Measurements from ENCODE around the gene SULT1E1. TPM values are rescaled to one million over a fixed set of nuclear protein-coding genes. Genes with fewer than 3 reads are reported as not detected.

Gene SULT1E1
- total RNA-seq, 6 experiments from 2014 or later: 5.1 to 22.3 (median 6.6) TPM

DNA sequence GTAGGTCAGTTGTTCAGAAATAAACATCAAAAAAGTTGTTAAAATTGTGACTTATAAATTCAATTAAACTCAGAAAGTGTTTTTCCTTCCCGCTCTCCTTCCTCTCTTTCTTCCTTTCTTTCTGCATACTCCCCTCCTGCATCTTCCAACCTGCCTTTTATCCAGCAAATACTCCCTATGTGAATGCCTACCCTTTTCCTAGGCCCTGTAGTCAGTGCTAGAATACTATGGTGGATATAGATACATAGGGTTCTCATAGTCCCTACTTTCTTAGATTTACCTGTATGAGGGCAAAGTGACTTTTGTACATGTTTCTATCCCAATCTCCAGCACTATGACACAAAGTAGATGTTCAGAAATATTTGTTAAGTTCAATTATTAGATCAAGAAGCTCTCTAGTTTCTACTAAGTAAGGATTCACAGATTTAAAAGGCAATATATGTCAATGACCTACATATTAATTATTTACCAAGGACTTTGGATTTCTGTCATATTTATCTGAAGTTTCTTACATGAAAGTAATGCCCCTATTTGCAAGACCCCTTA is 732 bp downstream of the SULT1E1 start:
- DNase-seq (no peak), ATAC-seq (peak; percentile 13 to 56 (median 30))
- peaks cover 0 to 45% (median 4%) of the 10 kb centered on the region in 4 donors for H3K4me1 ChIP-seq
- intact Hi-C loops (cut with DNase I): no loop called here
- no peaks in the 10 kb centered on the region for H3K36me3 ChIP-seq
- H3K27ac ChIP-seq: peak overlapping the region in 2 of 3 donors; percentile 52 to 61
- peak overlapping the region in 2 of 3 donors; percentile 10 to 37 for H3K4me3 ChIP-seq
- H3K9me3 ChIP-seq: no peaks in the 10 kb centered on the region
- TF ChIP-seq POLR2A (IDR thresholded peaks at IDR 0.05): no peak
- TF ChIP-seq, protein P1, sequence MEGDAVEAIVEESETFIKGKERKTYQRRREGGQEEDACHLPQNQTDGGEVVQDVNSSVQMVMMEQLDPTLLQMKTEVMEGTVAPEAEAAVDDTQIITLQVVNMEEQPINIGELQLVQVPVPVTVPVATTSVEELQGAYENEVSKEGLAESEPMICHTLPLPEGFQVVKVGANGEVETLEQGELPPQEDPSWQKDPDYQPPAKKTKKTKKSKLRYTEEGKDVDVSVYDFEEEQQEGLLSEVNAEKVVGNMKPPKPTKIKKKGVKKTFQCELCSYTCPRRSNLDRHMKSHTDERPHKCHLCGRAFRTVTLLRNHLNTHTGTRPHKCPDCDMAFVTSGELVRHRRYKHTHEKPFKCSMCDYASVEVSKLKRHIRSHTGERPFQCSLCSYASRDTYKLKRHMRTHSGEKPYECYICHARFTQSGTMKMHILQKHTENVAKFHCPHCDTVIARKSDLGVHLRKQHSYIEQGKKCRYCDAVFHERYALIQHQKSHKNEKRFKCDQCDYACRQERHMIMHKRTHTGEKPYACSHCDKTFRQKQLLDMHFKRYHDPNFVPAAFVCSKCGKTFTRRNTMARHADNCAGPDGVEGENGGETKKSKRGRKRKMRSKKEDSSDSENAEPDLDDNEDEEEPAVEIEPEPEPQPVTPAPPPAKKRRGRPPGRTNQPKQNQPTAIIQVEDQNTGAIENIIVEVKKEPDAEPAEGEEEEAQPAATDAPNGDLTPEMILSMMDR (IDR thresholded peaks at IDR 0.05): no peak
- whole genome bisulfite sequencing (ENCODE audit: insufficient coverage, low coverage, low lambda C conversion rate, missing lambda C conversion rate): 46% methylated on average over 1 of the region's 1 CpG
- no peaks in the 10 kb centered on the region for H3K27me3 ChIP-seq

DNA sequence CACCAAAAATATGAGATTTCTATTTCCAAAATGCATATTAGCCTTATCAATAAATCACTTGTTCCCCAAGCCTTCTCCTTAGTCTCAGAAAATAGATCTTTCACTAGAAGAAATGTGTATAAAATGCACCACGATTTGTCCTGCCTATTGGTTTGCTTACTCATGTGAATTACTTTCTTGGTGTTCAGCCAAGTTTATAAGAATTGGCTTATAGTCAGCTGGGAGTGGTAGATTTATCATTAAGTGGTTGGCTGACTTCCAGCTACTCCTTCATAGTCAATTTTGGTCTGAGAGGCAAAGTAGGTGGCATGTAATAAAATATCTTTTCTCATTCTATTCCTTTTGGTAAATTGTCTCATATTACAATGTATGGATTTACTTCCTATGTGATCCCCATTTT is 1.3 kb downstream of the SULT1E1 start:
- TF ChIP-seq, protein P1 (IDR thresholded peaks at IDR 0.05): no peak
- no peak for TF ChIP-seq POLR2A (IDR thresholded peaks at IDR 0.05)
- Histone ChIP-seq H3K4me1 (peaks cover 0 to 45% (median 4%) of the 10 kb centered on the region in 4 donors), H3K4me3 (peak overlapping the region in 2 of 3 donors; percentile 10 to 37), H3K36me3 (no peaks in the 10 kb centered on the region), H3K27ac (peak overlapping the region in 2 of 3 donors; percentile 52 to 61), H3K9me3 (no peaks in the 10 kb centered on the region), H3K27me3 (no peaks in the 10 kb centered on the region)
- no peak for DNase-seq
- intact Hi-C loops (cut with DNase I): no loop called here
- WGBS (ENCODE audit: insufficient coverage, low coverage, low lambda C conversion rate, missing lambda C conversion rate): 0% methylated on average over 1 of the region's 1 CpG
- ATAC-seq: peak; percentile 48 to 75 (median 64)

DNA sequence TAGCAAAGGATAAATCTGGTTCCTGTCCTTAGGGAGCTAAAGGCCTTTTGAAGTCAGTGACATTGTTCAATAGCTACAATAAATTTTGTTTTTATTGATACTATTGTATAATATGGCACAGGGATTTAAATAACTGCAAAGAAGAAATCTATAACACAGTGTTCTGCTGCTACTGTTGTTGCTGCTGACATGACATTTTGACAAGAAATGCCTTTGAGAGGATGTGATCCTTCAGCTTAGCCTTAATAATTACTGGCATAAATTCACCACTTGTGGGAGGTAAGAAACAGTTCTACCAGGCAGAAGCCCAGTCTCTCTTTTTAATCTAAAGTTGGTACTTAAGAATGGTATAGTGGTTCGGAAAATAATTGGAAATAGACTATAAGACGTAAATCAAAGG is 4.1 kb downstream of the SULT1E1 start:
- DNase-seq: no peak
- intact Hi-C loops (cut with DNase I): no loop called here
- WGBS (ENCODE audit: insufficient coverage, low coverage, low lambda C conversion rate, missing lambda C conversion rate): 78% methylated on average over 2 of the region's 2 CpGs
- Histone ChIP-seq H3K27ac (no peak overlapping the region), H3K36me3 (peaks cover 0 to 8% (median 0%) of the 10 kb centered on the region in 4 donors), H3K4me3 (no peak overlapping the region), H3K4me1 (peaks cover 0 to 36% (median 4%) of the 10 kb centered on the region in 4 donors), H3K27me3 (no peaks in the 10 kb centered on the region), H3K9me3 (no peaks in the 10 kb centered on the region)
- no peak for TF ChIP-seq POLR2A (IDR thresholded peaks at IDR 0.05)
- no peak for ATAC-seq

DNA sequence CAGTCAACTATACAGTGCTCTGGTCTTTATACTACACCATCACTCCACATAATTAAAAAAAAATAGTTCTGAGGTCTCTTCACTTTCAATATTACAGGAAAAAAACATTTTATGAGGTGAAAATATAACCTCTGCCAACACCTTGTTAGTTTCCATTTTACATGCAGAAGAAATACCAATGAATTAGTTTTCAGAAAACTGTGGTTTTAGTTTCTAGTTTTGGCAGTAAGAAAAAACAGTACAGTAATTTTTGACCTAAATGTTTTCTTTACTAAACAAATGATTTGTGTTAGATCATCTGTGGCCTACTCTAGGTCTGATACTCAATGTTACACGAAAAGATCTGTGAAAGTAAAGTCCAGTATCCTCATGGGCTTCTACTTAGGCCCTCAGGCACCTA is 10.0 kb downstream of the SULT1E1 start:
- Histone ChIP-seq H3K27ac (no peak overlapping the region), H3K4me3 (no peak overlapping the region), H3K36me3 (peaks cover 0 to 8% (median 0%) of the 10 kb centered on the region in 4 donors), H3K9me3 (no peaks in the 10 kb centered on the region), H3K4me1 (no peaks in the 10 kb centered on the region), H3K27me3 (no peaks in the 10 kb centered on the region)
- TF ChIP-seq, protein P1 (IDR thresholded peaks at IDR 0.05): no peak
- TF ChIP-seq POLR2A (IDR thresholded peaks at IDR 0.05): no peak
- intact Hi-C loops (cut with DNase I): no loop called here
- ATAC-seq (no peak), DNase-seq (no peak)
- whole genome bisulfite sequencing (ENCODE audit: insufficient coverage, low coverage, low lambda C conversion rate, missing lambda C conversion rate): 75% methylated on average over 1 of the region's 1 CpG

DNA sequence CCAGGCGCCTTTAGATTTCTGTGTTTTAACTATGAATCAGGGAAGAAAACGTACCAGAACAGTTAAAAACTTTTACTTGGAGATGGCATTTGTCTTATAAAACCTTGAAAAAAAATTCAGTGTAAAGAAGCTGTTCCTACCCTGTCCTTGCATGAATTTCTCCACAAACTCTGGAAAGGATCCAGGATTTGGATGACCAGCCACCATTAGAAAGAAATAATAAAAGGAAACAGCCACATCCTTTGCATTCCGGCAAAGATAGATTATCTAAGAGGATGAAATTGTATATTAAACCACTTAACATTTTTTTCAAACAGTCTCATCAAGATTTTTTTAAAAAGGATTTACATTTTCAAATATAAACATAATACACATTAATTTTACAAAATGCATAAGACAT is 10.6 kb downstream of the SULT1E1 start:
- no peak overlapping the region for H3K4me3 ChIP-seq
- DNase-seq (no peak), ATAC-seq (no peak)
- peaks cover 0 to 8% (median 0%) of the 10 kb centered on the region in 4 donors for H3K36me3 ChIP-seq
- intact Hi-C loops (cut with DNase I): no loop called here
- H3K9me3 ChIP-seq: no peaks in the 10 kb centered on the region
- TF ChIP-seq, protein P1 (IDR thresholded peaks at IDR 0.05): no peak
- no peak for TF ChIP-seq POLR2A (IDR thresholded peaks at IDR 0.05)
- H3K27me3 ChIP-seq: no peaks in the 10 kb centered on the region
- no peaks in the 10 kb centered on the region for H3K4me1 ChIP-seq
- 84% methylated on average over 3 of the region's 3 CpGs for WGBS (ENCODE audit: insufficient coverage, low coverage, low lambda C conversion rate, missing lambda C conversion rate)
- no peak overlapping the region for H3K27ac ChIP-seq

All from right lobe of liver (tissue), 6 donors.